Measurements from ENCODE around the gene CNDP1. TPM values are rescaled to one million over a fixed set of nuclear protein-coding genes. Genes with fewer than 3 reads are reported as not detected.

Gene CNDP1
- polyA plus RNA-seq, 1 donor (not counting 4 experiments of a cell fraction or from before 2014, with no cell fraction given): not detected

DNA sequence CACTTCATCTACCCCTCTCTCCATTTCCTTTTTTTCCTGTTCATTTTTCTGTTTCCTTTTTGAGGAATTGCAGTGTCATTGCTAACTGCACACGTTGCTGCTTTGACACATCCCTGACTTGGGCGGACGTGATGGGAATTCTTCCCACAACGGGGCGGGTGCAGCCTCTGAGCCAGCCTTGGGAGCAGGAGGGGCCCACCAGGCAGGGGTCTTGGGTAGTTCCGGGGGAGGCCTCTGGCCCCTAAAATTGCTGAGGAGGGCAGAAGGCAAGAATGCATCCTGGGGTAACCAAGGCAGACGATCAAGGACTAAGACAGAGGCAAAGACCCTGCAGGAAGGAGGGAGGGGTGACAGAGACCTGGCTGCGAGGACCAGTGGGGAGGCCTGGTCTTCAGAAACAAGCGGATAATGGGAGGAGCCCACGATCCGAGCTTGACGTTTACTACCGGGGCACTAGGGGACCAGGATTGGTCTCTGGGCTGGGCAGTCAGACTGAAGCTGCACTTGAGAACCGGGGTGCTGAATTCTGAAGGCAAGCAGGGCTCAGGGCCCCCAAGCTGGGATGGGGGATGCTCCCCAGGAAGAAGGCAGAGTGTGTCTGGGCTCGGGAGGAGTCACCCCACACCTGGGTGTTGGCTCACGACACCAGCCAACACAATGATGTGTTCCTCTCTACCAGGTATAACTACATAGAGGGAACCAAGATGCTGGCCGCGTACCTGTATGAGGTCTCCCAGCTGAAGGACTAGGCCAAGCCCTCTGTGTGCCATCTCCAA, 14.8 kb upstream of the CNDP1 start:
- DNase-seq (ENCODE audit: low read depth, low spot score) (no peak), FAIRE-seq (no peak)
- Histone ChIP-seq H3K4me2 (ENCODE audit: control insufficient read depth, extremely low read depth, insufficient read depth, low read depth, low read length) (no peak overlapping the region), H3K9me1 (ENCODE audit: control insufficient read depth, extremely low read depth, insufficient read depth, low read length) (no peaks in the 10 kb centered on the region), H4K20me1 (ENCODE audit: control insufficient read depth, extremely low read depth, insufficient read depth, low read length) (no peaks in the 10 kb centered on the region), H3K36me3 (ENCODE audit: control insufficient read depth in 2 of 2, extremely low read depth in 1 of 2, insufficient read depth in 2 of 2, low read length in 2 of 2) (peaks cover 30% of the 10 kb centered on the region in 2 experiments), H3K9ac (ENCODE audit: control insufficient read depth, extremely low read depth, insufficient read depth, low read length) (no peak overlapping the region), H3K4me3 (ENCODE audit: control insufficient read depth in 2 of 3, extremely low read depth in 1 of 3, insufficient read depth in 2 of 3, low read depth in 1 of 3, low read length in 3 of 3) (no peak overlapping the region), H2AFZ (ENCODE audit: control insufficient read depth, low read length) (no peak overlapping the region), H3K4me1 (ENCODE audit: control insufficient read depth, extremely low read depth, insufficient read depth, low read length) (no peaks in the 10 kb centered on the region), H3K27me3 (ENCODE audit: control insufficient read depth, extremely low read depth, insufficient read depth, low read length) (no peaks in the 10 kb centered on the region), H3K9me3 (ENCODE audit: control insufficient read depth, low read depth, low read length) (no peaks in the 10 kb centered on the region), H3K27ac (ENCODE audit: control insufficient read depth, insufficient read depth, low read length) (no peak overlapping the region), H3K79me2 (ENCODE audit: control insufficient read depth, insufficient read depth, low read length) (peaks cover 2% of the 10 kb centered on the region)
- TF ChIP-seq EZH2 (IDR thresholded peaks at IDR 0.05; ENCODE audit: low read length) (no peak), CTCF (optimal IDR thresholded peaks at IDR 0.05 in 1 of 3, IDR thresholded peaks at IDR 0.05 in 1 of 3, conservative IDR thresholded peaks at IDR 0.05 in 1 of 3; ENCODE audit: extremely low read depth in 1 of 3, insufficient read depth in 2 of 3, low read length in 3 of 3) (no peak)
- dilution Hi-C loops (cut with MboI; ENCODE audit: extremely low pct_ligation_motif_present, low sequenced_read_pairs): no loop called here

DNA sequence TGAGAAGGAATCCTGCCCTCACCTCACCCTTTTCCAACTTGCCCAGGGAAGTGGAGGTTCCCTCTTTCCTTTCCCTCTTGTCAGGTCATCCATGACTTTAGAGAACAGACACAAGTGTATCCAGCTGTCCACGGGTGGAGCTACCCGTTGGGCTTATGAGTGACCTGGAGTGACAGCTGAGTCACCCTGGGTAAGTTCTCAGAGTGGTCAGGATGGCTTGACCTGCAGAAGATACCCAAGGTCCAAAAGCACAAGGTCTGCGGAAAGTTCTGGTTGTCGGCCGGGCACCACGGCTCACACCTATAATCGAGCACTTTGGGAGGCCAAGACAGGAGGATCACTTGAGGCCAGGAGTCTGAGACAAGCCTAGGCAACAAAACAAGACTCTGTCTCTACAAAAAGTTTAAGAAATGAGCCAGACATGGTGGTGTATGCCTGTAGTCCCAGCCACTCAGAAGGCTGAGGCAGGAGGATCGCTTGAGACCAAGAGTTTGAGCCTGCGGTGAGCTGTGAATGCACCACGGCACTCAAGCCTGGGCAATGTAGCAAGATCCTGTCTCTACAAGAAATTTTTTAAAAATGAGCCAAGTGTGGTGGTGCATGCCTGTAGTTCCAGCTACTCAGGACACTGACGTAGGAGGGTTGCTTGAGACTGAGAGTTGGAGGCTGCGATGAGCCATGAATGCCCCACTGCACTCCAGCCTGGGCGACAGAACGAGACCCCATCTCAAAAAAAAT, 14.0 kb upstream of the CNDP1 start:
- Histone ChIP-seq H3K27ac (ENCODE audit: control insufficient read depth, insufficient read depth, low read length) (no peak overlapping the region), H3K9me1 (ENCODE audit: control insufficient read depth, extremely low read depth, insufficient read depth, low read length) (no peaks in the 10 kb centered on the region), H3K9ac (ENCODE audit: control insufficient read depth, extremely low read depth, insufficient read depth, low read length) (no peak overlapping the region), H3K9me3 (ENCODE audit: control insufficient read depth, low read depth, low read length) (no peaks in the 10 kb centered on the region), H3K27me3 (ENCODE audit: control insufficient read depth, extremely low read depth, insufficient read depth, low read length) (no peaks in the 10 kb centered on the region), H2AFZ (ENCODE audit: control insufficient read depth, low read length) (no peak overlapping the region), H3K4me1 (ENCODE audit: control insufficient read depth, extremely low read depth, insufficient read depth, low read length) (no peaks in the 10 kb centered on the region), H3K4me2 (ENCODE audit: control insufficient read depth, extremely low read depth, insufficient read depth, low read depth, low read length) (no peak overlapping the region), H3K36me3 (ENCODE audit: control insufficient read depth in 2 of 2, extremely low read depth in 1 of 2, insufficient read depth in 2 of 2, low read length in 2 of 2) (peaks cover 28 to 30% of the 10 kb centered on the region in 2 experiments), H3K4me3 (ENCODE audit: control insufficient read depth in 2 of 3, extremely low read depth in 1 of 3, insufficient read depth in 2 of 3, low read depth in 1 of 3, low read length in 3 of 3) (no peak overlapping the region), H4K20me1 (ENCODE audit: control insufficient read depth, extremely low read depth, insufficient read depth, low read length) (no peaks in the 10 kb centered on the region), H3K79me2 (ENCODE audit: control insufficient read depth, insufficient read depth, low read length) (no peaks in the 10 kb centered on the region)
- no peak for FAIRE-seq
- DNase-seq (ENCODE audit: low read depth, low spot score): no peak
- dilution Hi-C loops (cut with MboI; ENCODE audit: extremely low pct_ligation_motif_present, low sequenced_read_pairs): no loop called here
- no peak for TF ChIP-seq EZH2 (IDR thresholded peaks at IDR 0.05; ENCODE audit: low read length)
- TF ChIP-seq CTCF (optimal IDR thresholded peaks at IDR 0.05 in 1 of 3, IDR thresholded peaks at IDR 0.05 in 1 of 3, conservative IDR thresholded peaks at IDR 0.05 in 1 of 3; ENCODE audit: extremely low read depth in 1 of 3, insufficient read depth in 2 of 3, low read length in 3 of 3): no peak
